ENCODE data around the gene PPFIBP2.

Gene PPFIBP2

DNA sequence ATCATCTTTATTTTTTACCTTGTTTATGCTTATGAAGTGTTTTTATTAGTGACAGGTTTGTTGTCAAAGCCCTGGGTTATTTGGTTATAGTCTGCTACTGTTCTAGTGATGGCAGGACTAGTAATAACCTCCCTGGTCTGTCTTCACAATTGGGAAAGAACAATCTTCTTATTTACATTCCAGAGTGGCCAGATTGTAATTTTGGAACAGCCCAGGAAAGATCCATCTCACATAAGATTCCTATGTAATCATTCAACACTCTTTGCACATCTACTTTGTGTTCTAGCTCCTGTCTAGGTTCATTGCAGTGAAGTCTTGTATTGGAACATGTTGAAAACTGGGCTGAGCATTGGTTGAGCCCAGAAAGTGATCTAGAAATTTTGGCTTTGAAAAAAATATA, 95.7 kb downstream of the PPFIBP2 start:
- no peak for TF ChIP-seq YY1 (IDR thresholded peaks at IDR 0.05; ENCODE audit: insufficient read depth, insufficient read length)
- DNase-seq (ENCODE audit: low read depth, low spot score): no peak
- H3K9ac ChIP-seq (ENCODE audit: insufficient read length, low read depth): no peak overlapping the region

DNA sequence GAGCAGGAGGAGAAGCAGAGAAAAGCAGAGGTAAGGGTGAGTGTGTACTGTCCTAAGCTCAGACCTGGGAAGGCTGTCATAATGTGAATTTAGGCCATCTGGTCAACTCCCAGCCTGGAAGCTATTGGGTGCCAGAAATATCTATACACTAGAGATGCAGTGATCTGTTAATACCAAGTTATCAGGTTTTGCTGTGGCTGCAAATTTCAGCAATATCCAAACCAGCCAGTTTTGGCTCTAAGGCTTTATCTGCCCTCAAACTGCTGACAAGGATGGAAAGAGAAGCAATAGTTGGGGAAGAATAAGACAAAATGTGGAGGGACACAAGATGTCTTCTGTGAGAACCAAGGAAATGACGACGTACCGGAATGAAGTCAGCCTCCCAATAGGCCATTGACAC, 96.6 kb downstream of the PPFIBP2 start:
- no peaks in the 10 kb centered on the region for H3K36me3 ChIP-seq (ENCODE audit: insufficient read depth, insufficient read length, low read length)
- peaks cover 7% of the 10 kb centered on the region for H3K4me1 ChIP-seq (ENCODE audit: insufficient read depth, insufficient read length)
- H3K9ac ChIP-seq (ENCODE audit: insufficient read length, low read depth): no peak overlapping the region
- DNase-seq (ENCODE audit: low read depth, low spot score): no peak
- H3K27me3 ChIP-seq (ENCODE audit: insufficient read depth, insufficient read length): no peaks in the 10 kb centered on the region
- H3K9me3 ChIP-seq (ENCODE audit: insufficient read depth, low read length): no peaks in the 10 kb centered on the region
- H3K4me3 ChIP-seq (ENCODE audit: insufficient read length, low read depth): no peak overlapping the region
- no peak for TF ChIP-seq SUZ12 (IDR thresholded peaks at IDR 0.05; ENCODE audit: extremely low read depth, insufficient read depth, insufficient read length)
- no peak for TF ChIP-seq ZNF274 (IDR thresholded peaks at IDR 0.05; ENCODE audit: low read depth, low read length)
- no peak for TF ChIP-seq YY1 (IDR thresholded peaks at IDR 0.05; ENCODE audit: insufficient read depth, insufficient read length)

More for the DNA sequence above, 95.7 kb downstream of the PPFIBP2 start:
- H3K4me3 ChIP-seq (ENCODE audit: insufficient read length, low read depth): no peak overlapping the region
- H3K27me3 ChIP-seq (ENCODE audit: insufficient read depth, insufficient read length): no peaks in the 10 kb centered on the region
- peaks cover 7% of the 10 kb centered on the region for H3K4me1 ChIP-seq (ENCODE audit: insufficient read depth, insufficient read length)
- H3K9me3 ChIP-seq (ENCODE audit: insufficient read depth, low read length): no peaks in the 10 kb centered on the region
- no peaks in the 10 kb centered on the region for H3K36me3 ChIP-seq (ENCODE audit: insufficient read depth, insufficient read length, low read length)

DNA sequence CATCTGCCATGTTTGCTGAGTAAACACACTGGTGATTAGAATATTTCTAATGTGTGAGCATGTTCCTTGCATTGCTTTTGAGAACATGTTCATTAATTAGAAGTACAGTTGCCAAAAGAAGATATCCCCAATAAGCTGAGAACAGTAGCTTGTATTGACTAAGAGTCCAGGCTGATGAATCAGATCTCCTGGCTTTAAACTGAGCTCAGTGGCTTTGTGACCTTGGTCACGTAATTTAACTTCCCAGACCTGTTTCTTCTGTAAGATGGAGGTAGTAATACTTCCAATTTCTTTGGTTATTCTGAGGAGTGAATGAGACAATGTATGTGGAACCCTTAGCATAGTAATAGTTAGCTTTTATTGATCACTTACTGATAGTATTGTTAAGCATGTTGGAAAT, 97.6 kb downstream of the PPFIBP2 start:
- no peak for DNase-seq (ENCODE audit: low read depth, low spot score)
- TF ChIP-seq YY1 (IDR thresholded peaks at IDR 0.05; ENCODE audit: insufficient read depth, insufficient read length) (no peak), ZNF274 (IDR thresholded peaks at IDR 0.05; ENCODE audit: low read depth, low read length) (no peak), SUZ12 (IDR thresholded peaks at IDR 0.05; ENCODE audit: extremely low read depth, insufficient read depth, insufficient read length) (no peak)
- Histone ChIP-seq H3K36me3 (ENCODE audit: insufficient read depth, insufficient read length, low read length) (no peaks in the 10 kb centered on the region), H3K27me3 (ENCODE audit: insufficient read depth, insufficient read length) (no peaks in the 10 kb centered on the region), H3K9me3 (ENCODE audit: insufficient read depth, low read length) (no peaks in the 10 kb centered on the region), H3K9ac (ENCODE audit: insufficient read length, low read depth) (no peak overlapping the region), H3K4me3 (ENCODE audit: insufficient read length, low read depth) (no peak overlapping the region), H3K4me1 (ENCODE audit: insufficient read depth, insufficient read length) (peaks cover 7% of the 10 kb centered on the region)

DNA sequence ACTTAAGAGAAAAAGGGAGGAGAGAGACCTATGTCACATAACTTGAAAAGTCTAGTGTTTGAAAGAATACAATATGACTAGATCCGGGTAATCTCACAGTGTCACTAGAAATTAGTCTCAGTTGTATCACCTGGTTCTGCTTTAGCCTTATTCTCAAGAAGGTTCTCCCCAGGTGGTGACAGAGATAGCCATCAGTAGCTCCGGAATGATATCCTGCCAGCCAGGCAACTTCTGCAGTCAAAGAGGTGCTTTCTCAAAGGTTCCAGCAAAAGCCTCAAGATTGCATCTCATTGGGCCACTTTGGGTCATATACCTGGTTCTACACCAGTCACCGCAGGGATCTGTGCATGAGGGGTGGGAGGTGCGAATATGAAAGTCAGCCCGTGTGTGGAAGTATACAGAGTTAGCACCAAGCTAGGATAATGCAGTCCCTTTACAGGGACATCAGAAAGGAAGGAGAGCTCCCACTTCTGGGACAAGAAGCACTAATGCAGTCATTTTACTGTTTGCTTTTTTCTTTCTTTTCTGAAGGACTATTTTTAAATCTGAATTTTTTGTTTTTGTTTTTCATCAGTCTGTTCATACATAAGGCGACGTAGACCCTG, 98.4 kb downstream of the PPFIBP2 start:
- no peak for DNase-seq (ENCODE audit: low read depth, low spot score)
- no peak overlapping the region for H3K9ac ChIP-seq (ENCODE audit: insufficient read length, low read depth)
- peaks cover 7% of the 10 kb centered on the region for H3K4me1 ChIP-seq (ENCODE audit: insufficient read depth, insufficient read length)
- no peaks in the 10 kb centered on the region for H3K27me3 ChIP-seq (ENCODE audit: insufficient read depth, insufficient read length)
- no peak overlapping the region for H3K4me3 ChIP-seq (ENCODE audit: insufficient read length, low read depth)
- no peaks in the 10 kb centered on the region for H3K9me3 ChIP-seq (ENCODE audit: insufficient read depth, low read length)
- no peaks in the 10 kb centered on the region for H3K36me3 ChIP-seq (ENCODE audit: insufficient read depth, insufficient read length, low read length)
- no peak for TF ChIP-seq SUZ12 (IDR thresholded peaks at IDR 0.05; ENCODE audit: extremely low read depth, insufficient read depth, insufficient read length)
- no peak for TF ChIP-seq ZNF274 (IDR thresholded peaks at IDR 0.05; ENCODE audit: low read depth, low read length)
- no peak for TF ChIP-seq YY1 (IDR thresholded peaks at IDR 0.05; ENCODE audit: insufficient read depth, insufficient read length)

DNA sequence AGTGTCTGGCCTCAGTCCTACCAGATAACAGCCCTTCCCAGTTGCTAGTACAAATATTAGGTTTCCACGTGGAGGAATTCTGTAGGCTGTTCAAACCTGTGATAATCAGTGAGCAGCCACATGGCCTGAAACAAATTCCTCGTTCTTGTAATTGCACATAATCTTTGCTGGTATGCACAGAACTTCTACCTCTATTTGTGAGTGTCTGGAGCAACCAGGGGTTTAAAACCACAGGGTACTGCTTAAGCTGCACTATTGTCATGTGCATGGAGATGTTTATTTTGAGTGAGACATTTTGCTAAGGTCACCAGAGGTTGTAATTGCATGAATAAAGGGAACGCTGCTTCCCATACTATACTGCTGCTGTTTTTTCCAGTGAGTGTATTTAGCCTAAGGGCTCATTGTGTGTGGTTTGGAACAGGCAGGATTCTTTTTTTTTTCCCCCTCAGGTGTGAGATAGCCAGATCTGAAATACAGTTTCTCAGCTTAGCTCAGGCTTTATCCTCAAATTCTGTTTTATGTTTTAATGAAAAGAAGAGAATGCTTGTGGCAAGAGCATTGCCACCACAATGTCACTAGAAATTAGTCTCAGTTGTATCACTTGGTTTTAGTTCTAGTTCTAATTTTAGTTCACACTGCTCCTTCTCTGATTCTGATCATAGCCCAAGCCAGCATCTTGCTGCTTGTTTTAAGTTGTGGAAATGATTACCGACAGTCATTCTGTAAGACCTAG, 99.0 kb downstream of the PPFIBP2 start:
- peak; percentile 38 for DNase-seq (ENCODE audit: low read depth, low spot score)
- no peak overlapping the region for H3K9ac ChIP-seq (ENCODE audit: insufficient read length, low read depth)
- H3K4me3 ChIP-seq (ENCODE audit: insufficient read length, low read depth): no peak overlapping the region
- no peaks in the 10 kb centered on the region for H3K36me3 ChIP-seq (ENCODE audit: insufficient read depth, insufficient read length, low read length)
- no peaks in the 10 kb centered on the region for H3K27me3 ChIP-seq (ENCODE audit: insufficient read depth, insufficient read length)
- TF ChIP-seq YY1 (IDR thresholded peaks at IDR 0.05; ENCODE audit: insufficient read depth, insufficient read length): no peak
- TF ChIP-seq ZNF274 (IDR thresholded peaks at IDR 0.05; ENCODE audit: low read depth, low read length): no peak
- no peak for TF ChIP-seq SUZ12 (IDR thresholded peaks at IDR 0.05; ENCODE audit: extremely low read depth, insufficient read depth, insufficient read length)
- H3K4me1 ChIP-seq (ENCODE audit: insufficient read depth, insufficient read length): peaks cover 7% of the 10 kb centered on the region
- H3K9me3 ChIP-seq (ENCODE audit: insufficient read depth, low read length): no peaks in the 10 kb centered on the region

DNA sequence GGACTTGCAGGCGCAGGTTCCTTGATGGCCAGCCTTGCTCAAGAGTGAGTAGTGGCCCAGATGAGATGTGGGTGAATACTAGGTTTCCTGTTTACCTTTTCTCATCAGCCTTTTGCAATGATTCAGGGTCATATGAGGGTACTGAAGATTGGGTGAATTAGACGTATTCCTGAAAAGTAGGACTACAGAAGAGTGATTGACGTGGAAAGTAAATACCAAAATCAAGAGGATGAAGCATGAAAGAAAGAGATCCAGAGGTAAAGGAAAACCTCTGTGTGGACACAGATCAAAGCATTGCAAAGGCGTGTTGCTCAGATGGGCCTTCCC, 99.6 kb downstream of the PPFIBP2 start:
- H3K27me3 ChIP-seq (ENCODE audit: insufficient read depth, insufficient read length): no peaks in the 10 kb centered on the region
- H3K4me1 ChIP-seq (ENCODE audit: insufficient read depth, insufficient read length): peaks cover 7% of the 10 kb centered on the region
- no peak for TF ChIP-seq YY1 (IDR thresholded peaks at IDR 0.05; ENCODE audit: insufficient read depth, insufficient read length)
- TF ChIP-seq SUZ12 (IDR thresholded peaks at IDR 0.05; ENCODE audit: extremely low read depth, insufficient read depth, insufficient read length): no peak
- TF ChIP-seq ZNF274 (IDR thresholded peaks at IDR 0.05; ENCODE audit: low read depth, low read length): no peak
- H3K4me3 ChIP-seq (ENCODE audit: insufficient read length, low read depth): no peak overlapping the region
- H3K36me3 ChIP-seq (ENCODE audit: insufficient read depth, insufficient read length, low read length): no peaks in the 10 kb centered on the region
- DNase-seq (ENCODE audit: low read depth, low spot score): no peak
- no peak overlapping the region for H3K9ac ChIP-seq (ENCODE audit: insufficient read length, low read depth)
- no peaks in the 10 kb centered on the region for H3K9me3 ChIP-seq (ENCODE audit: insufficient read depth, low read length)

DNA sequence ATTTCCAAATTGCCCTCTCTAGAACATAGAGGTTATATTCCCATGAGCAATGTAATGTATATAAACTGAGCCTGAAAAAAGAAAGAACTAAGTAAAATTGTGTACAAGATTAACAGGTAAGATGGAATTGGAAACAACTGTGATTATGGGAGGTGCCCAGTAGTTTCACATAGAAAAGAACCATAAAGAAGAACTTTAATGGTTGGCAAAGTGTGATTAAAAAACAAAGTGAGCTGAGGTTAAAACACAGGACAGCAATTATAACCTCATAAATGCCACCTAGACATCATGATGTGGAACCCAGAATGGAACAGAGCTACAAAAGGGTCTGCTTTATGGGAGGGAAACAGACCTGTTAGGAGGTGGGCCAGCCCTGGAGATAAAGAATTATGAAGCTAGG, 100.9 kb downstream of the PPFIBP2 start:
- Histone ChIP-seq H3K9ac (ENCODE audit: insufficient read length, low read depth) (no peak overlapping the region), H3K4me1 (ENCODE audit: insufficient read depth, insufficient read length) (peaks cover 7% of the 10 kb centered on the region), H3K27me3 (ENCODE audit: insufficient read depth, insufficient read length) (no peaks in the 10 kb centered on the region), H3K9me3 (ENCODE audit: insufficient read depth, low read length) (no peaks in the 10 kb centered on the region), H3K36me3 (ENCODE audit: insufficient read depth, insufficient read length, low read length) (no peaks in the 10 kb centered on the region), H3K4me3 (ENCODE audit: insufficient read length, low read depth) (no peak overlapping the region)
- TF ChIP-seq ZNF274 (IDR thresholded peaks at IDR 0.05; ENCODE audit: low read depth, low read length): no peak
- no peak for TF ChIP-seq YY1 (IDR thresholded peaks at IDR 0.05; ENCODE audit: insufficient read depth, insufficient read length)
- no peak for TF ChIP-seq SUZ12 (IDR thresholded peaks at IDR 0.05; ENCODE audit: extremely low read depth, insufficient read depth, insufficient read length)
- no peak for DNase-seq (ENCODE audit: low read depth, low spot score)

Measured in NT2/D1 (cell line).